Measurements from ENCODE around the gene NFYC.

Gene NFYC

DNA sequence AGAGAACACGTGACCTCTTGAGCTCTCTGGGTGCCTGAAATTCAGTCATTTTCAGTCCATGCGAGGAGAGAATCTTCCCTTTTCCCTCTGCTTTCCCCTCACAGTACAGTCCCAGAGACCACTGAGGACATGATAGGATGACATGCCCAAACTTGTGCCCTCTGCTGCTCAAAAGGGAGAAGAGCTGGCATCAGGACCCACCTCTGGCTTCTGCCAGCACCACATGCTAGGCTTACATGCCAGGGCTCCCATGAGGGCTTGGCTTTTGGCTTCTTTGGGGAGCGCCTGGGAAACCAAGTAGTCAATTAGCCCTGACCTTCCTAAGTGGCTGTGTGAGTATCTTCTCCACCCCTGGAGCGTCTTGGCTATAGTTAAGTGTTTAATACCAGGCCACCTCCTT is 78.3 kb downstream of the NFYC start:
- Mint-ChIP-seq H3K9me3 (no peaks in the 10 kb centered on the region), H3K27ac (no peak overlapping the region), H3K36me3 (peaks cover 1% of the 10 kb centered on the region), H3K4me3 (no peak overlapping the region), H3K4me1 (peaks cover 11% of the 10 kb centered on the region), H3K27me3 (no peaks in the 10 kb centered on the region)

DNA sequence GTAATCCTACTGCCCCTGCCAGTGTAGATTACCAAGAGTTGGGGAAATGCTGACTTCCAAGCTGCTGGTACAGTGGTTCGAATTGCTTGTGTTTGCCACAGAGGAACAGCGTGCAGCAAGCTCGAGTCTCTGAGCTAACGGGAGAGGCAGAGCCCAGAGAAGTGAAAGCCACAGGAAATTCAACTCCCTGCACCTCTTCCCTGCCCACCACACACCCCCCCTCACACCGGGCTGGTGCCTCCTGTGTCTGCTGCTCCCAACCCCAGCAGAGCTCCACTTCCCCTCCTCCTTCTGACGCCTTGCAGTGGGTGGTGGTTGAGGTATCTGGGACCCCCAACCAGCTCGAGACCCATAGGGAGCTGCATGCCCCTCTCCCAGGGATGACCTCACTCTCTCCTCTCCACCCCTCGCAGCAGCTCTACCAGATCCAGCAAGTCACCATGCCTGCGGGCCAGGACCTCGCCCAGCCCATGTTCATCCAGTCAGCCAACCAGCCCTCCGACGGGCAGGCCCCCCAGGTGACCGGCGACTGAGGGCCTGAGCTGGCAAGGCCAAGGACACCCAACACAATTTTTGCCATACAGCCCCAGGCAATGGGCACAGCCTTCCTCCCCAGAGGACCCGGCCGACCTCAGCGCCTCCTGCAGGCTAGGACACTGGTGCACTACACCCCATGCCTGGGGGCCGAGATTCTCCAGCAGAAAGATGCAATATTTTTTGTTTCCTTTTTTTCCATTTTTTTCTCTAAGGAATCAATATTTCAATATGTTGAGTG is 79.0 kb downstream of the NFYC start:
- Mint-ChIP-seq H3K27ac (no peak overlapping the region), H3K27me3 (no peaks in the 10 kb centered on the region), H3K9me3 (no peaks in the 10 kb centered on the region), H3K36me3 (peaks cover 1% of the 10 kb centered on the region), H3K4me1 (peaks cover 8% of the 10 kb centered on the region), H3K4me3 (no peak overlapping the region)

DNA sequence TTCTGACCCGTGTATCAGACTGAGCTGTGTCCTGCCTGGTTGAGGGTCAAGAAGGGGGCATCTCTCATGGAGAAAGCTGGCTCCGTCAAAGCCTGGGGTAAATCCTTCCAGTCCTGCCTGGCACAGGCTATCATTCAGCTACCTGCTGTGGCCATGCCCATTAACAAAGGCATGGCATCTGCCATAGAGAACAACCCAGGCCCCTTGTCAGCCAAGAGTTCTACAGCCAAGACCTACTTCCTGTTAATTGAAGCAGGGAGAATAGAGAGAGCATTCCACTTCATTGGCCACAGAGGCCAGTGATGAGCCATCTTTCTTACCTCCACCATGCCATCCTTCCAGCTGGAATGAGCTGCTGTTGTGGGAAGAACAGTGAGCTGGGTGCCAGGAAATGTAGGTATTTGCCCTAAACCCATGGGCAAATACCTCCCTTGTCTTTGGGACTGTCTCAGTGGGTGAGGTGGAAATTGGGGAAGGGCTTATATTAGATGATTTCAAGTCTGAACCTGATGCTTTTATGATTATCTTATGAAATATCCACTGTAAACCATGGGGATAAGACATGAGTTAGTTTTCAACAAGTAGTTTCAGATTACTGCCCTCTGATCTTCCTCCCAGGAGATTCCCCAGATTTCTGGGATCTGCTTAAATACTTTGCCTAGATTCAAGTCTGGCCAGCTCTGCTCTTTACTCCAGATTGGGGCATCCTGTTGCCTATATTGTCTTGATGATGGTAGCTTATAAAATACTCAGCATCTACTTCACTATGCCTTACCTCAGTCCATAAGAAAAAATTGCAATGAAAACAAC is 80.8 kb downstream of the NFYC start:
- Mint-ChIP-seq H3K4me1 (peaks cover 8% of the 10 kb centered on the region), H3K27ac (no peak overlapping the region), H3K36me3 (peaks cover 12% of the 10 kb centered on the region)

DNA sequence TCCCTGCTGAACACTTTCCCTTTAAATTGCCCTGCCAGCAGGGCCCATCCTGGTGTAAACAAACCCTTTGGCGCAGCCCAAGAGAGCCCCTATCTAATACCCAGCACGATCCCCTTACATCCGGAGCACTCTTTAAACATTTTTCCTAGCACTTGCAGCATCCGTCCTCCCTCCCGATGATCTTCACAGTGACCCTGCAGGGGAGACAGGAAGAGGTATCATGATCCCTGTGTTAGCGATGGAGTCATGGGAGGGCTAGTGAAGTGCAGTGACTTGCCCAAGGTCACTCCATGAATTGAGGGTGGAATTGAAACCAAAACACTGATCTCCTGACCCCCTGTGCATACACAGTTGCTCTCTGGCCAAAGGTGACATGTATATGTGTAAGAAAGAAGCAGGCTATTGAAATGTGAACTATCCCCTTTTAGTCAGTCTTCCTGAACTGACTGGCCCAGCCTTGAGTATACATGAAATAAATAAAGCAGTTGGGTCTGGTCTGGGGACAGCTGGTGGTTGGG is 82.3 kb downstream of the NFYC start:
- Mint-ChIP-seq H3K9me3 (peaks cover 5% of the 10 kb centered on the region), H3K4me1 (peaks cover 8% of the 10 kb centered on the region), H3K27me3 (no peaks in the 10 kb centered on the region), H3K4me3 (no peak overlapping the region), H3K27ac (peak overlapping the region; percentile 11), H3K36me3 (peaks cover 16% of the 10 kb centered on the region)

More for the DNA sequence above, 80.8 kb downstream of the NFYC start:
- no peak overlapping the region for H3K4me3 Mint-ChIP-seq
- no peaks in the 10 kb centered on the region for H3K27me3 Mint-ChIP-seq
- H3K9me3 Mint-ChIP-seq: peaks cover 3% of the 10 kb centered on the region

DNA sequence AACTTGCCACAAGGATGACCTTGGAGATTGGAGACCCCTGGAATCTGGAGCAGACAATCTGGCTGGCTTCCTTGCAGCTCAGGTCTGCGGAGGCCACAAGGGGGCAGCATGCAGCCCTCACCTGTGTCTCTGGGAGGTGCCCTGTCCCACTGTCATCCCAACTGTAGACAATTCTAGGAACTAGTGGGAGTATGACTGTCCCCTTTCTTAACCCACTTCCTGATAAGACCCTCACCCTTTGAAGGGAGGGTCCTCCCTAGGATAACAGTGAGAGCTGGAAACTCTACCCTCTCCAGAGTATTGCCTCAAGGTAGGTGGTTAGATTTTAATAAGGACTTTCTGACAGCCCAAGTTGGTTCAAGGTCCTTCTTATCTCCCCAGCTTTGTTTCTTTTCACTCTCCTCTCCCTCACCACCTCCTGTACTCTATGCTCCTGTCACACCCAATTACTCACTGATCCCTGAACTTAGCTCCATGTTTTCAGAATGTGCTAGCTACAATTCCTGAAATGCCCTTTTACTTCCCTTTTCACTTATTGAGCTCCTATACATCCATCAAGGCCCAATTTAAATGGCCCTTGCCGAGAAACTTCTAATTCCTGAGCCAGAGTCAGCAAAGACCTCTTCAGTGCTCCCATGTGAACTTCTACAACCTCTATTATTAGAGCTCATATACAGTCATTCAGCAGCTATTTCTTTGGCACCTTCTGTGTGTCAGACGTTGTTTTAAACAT is 82.9 kb downstream of the NFYC start:
- Mint-ChIP-seq H3K4me1 (peaks cover 8% of the 10 kb centered on the region), H3K27me3 (no peaks in the 10 kb centered on the region), H3K9me3 (peaks cover 5% of the 10 kb centered on the region), H3K36me3 (peaks cover 16% of the 10 kb centered on the region), H3K27ac (peak overlapping the region; percentile 41), H3K4me3 (no peak overlapping the region)

DNA sequence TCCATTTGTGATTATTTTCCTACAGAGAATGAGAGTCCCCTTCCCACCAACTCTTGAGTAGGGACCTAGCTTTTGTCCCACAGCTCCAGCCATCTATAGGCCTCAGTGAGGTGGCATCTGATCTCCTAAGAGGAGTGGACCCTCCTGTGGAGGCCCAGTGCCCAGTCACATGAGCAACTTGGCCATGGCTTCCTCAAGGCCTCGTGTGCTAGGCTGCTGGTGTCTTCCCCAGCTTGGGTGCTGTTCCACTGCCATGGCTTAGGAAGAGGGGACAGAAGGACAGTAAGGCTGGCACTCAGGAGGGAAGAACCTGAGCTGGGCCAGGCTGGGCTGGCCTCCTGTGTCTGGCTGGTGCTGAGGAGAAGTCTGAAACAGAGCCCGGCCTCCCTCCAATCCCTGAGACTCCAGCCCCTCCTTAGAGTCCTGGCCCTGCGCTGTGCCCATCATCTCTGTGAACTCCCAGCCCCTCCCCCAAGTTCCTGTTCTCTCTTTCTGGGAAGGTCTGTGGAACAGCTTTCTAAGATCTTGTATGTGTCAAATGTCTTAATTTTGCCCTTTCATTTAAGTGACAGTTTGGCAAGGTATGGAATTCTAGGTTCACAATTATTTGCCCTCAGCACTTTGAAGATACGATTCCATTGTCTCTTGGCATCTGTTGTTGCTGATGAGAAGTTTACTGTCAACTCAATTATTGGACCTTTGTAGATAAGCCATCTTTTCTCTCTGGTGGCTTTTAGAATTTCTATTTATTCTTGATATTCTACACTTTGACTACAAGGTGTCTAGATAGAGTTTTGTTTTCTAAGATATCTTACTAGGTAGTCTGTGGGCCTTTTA is 85.0 kb downstream of the NFYC start:
- Mint-ChIP-seq H3K4me3 (no peak overlapping the region), H3K27ac (no peak overlapping the region), H3K36me3 (peaks cover 16% of the 10 kb centered on the region), H3K4me1 (peaks cover 8% of the 10 kb centered on the region), H3K27me3 (no peaks in the 10 kb centered on the region), H3K9me3 (peaks cover 5% of the 10 kb centered on the region)

DNA sequence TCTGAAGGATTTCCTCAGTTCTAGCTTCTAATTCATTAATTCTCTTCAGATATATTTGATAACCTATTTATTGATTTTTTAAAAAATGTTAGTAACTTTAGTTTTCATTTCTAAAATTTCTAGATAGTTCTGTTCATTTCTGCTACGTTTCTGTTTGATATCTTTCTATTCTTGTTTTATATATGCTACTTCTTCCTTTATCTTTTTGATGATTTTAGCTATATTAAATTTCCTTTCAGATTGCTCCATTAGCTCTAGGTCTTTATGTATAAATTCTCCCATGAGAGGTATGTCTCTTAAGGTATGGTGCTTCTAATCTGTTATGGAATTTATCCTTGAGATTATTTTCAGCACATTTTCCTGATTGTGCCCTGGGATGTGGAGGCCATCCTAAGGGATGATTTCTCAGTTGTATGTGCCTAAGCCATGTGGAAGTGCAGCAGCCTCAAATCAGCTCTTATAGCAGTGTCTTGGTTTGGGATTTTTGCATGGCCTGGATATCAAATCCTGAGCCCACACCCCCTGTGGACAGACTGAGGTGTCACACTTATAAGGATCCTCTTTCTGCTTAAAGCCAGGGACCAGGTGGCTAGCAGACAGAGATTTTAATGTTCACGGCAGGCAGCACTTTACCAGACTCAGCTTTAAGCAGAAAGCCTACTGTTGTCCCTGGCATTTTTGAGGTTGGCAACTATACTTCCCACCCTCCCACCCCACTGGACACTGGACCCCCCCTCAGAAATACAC is 85.9 kb downstream of the NFYC start:
- H3K9me3 Mint-ChIP-seq: peaks cover 5% of the 10 kb centered on the region
- H3K4me3 Mint-ChIP-seq: no peak overlapping the region
- peaks cover 8% of the 10 kb centered on the region for H3K4me1 Mint-ChIP-seq
- peaks cover 16% of the 10 kb centered on the region for H3K36me3 Mint-ChIP-seq
- H3K27me3 Mint-ChIP-seq: peaks cover 2% of the 10 kb centered on the region
- H3K27ac Mint-ChIP-seq: no peak overlapping the region

DNA sequence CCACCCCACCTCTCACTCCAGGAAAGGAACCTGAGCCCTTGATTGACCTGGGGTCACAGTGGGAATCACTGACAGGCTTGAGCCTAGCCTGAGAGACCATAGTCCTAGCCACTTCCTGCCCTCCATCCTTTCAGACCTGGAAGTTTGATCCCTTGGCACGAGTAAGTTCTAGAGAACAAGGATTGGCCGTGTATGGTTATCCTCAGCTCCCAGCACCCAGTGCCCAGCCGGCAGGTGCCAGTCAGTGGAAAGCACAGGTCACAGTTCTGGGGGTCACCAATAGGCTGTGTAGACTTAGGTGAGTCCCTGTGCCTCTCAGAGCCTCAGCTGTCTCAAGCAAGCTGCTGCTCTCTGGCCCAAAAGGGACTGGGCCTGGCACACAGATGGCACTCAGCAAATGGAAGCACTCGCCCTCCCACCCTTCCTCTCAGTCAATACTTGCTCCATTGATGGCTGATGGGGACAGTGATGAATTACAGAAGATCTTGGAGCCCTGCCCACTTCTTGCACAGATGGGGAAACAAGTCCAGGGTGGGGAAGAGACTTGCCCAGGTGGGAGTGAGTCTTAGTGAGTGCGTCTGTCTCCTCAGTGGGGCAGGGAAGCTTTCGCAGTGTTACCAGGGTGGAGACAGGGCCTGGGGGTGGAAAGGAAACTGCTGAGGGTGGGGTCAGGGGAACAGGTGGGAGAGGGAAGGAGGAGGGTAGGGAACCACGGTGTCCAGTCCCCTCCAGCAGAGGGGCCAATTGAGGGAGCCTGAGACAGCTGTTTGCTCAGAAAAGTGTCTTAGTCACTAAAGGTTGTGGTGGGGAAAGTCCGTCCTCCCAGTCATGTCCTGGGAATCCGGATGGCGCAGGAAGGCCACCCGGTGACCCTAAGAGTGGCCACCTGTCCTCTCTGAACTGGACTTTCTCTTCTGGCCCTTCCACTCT is 89.4 kb downstream of the NFYC start:
- no peak overlapping the region for H3K4me3 Mint-ChIP-seq
- peaks cover 15% of the 10 kb centered on the region for H3K27me3 Mint-ChIP-seq
- peaks cover 8% of the 10 kb centered on the region for H3K4me1 Mint-ChIP-seq
- H3K36me3 Mint-ChIP-seq: peaks cover 16% of the 10 kb centered on the region
- H3K9me3 Mint-ChIP-seq: peaks cover 5% of the 10 kb centered on the region
- H3K27ac Mint-ChIP-seq: no peak overlapping the region

DNA sequence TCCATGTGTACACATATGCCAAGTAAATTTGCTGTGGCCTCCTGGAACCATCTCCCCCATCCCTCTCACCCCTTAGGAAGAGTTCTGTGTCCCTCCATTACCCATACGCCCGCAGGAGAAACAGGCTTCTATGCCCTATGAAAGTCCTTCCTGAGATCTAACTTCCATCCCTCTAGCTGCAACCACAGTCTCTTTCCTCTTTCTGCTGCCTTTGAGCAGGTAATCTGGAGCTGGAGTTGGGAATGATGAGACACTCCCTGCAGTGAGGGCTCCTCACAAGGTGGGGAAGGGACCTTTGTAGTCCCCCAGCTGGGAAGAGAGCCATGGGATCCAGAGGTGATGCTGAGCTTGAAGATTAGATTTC is 90.1 kb downstream of the NFYC start:
- Mint-ChIP-seq H3K9me3 (peaks cover 5% of the 10 kb centered on the region), H3K27ac (no peak overlapping the region), H3K4me1 (peaks cover 8% of the 10 kb centered on the region), H3K27me3 (peaks cover 15% of the 10 kb centered on the region), H3K4me3 (no peak overlapping the region), H3K36me3 (peaks cover 11% of the 10 kb centered on the region)

DNA sequence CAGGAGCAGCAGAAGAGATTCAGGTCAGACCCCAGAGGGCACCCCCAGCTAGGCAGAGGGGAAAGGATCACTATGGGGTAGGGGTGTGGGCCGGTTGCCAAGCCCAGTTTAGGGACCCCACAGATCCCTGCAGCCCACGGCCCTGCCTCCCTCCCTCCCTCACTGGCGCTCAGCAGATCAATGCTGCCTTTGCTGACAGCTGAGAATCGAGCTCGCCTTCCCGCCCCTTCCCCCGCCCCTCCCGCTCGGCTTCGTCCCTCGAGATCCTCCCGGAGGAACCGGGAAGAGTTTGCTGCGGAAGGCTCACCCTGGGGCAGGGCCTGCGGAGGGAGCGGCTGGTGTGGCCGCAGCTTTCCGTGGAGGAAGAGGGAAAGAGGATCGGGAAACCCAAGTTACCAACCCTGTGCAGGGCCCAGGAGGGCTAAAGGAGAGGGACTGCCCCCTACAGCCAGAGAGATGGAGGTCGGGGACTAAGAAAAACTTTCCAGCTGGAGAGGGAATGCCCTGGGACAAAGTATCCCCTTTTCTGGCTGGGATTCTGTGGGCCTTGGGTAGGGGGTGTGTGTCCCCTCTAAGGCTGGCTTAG is 91.0 kb downstream of the NFYC start:
- Mint-ChIP-seq H3K36me3 (peaks cover 3% of the 10 kb centered on the region), H3K27ac (peak overlapping the region; percentile 41), H3K27me3 (peaks cover 15% of the 10 kb centered on the region), H3K4me1 (peaks cover 8% of the 10 kb centered on the region), H3K9me3 (peaks cover under 1% of the 10 kb centered on the region), H3K4me3 (peak overlapping the region; percentile 30)

DNA sequence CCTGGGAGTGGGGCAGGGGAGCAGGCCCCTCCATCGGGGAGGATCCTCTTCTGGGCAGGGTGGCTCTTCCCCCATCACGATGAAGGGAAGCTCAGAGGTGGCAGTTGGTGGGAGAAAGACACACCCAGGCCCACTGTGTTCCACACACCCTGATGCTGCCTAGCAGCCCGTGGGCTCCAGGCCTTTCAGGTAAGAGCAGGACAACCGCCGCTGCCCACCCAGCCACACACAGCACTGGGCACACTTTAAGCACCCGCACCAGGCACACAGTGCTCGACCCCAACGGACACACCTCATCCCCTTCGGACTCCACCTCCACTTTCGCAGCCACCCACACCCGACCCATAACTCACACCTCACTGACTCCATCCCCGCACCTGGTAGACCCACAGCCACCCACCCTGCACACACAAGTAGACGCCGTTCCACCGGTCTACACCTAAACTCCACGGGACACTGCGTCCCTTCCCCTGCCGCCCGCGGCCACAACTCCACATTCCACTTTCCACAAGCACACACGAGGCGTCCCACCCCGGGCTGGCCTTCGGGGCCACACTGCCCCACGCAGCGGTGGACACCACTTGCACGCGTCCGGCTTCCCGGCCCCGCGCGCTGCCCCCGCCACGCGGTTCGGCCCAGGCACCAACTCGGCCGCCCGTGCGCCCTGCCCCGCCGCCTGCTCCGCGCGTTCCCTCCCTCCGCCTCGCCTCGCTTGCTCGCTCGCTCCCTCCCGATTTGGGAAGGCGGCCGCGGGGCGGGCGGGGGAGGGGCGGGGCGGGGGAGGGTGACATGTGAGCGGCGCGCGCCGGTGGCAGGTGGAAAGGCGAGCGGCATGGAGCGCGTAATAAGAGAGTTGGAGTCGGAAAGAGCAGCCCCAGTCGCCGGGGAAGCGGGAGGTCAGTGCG is 91.7 kb downstream of the NFYC start, which contains the start of gene KCNQ4:
Gene KCNQ4, plus strand, starts transcription at position 787 of the 905 bp plus-strand sequence. CDS start 307 bp downstream, outside the sequence.
- Mint-ChIP-seq H3K27ac (peak within 1 kb of the TSS; percentile 68), H3K9me3 (no peaks in the 10 kb centered on the region), H3K36me3 (peaks cover 3% of the 10 kb centered on the region), H3K27me3 (peaks cover 15% of the 10 kb centered on the region), H3K4me1 (peaks cover 8% of the 10 kb centered on the region), H3K4me3 (peak within 1 kb of the TSS; percentile 85)

DNA sequence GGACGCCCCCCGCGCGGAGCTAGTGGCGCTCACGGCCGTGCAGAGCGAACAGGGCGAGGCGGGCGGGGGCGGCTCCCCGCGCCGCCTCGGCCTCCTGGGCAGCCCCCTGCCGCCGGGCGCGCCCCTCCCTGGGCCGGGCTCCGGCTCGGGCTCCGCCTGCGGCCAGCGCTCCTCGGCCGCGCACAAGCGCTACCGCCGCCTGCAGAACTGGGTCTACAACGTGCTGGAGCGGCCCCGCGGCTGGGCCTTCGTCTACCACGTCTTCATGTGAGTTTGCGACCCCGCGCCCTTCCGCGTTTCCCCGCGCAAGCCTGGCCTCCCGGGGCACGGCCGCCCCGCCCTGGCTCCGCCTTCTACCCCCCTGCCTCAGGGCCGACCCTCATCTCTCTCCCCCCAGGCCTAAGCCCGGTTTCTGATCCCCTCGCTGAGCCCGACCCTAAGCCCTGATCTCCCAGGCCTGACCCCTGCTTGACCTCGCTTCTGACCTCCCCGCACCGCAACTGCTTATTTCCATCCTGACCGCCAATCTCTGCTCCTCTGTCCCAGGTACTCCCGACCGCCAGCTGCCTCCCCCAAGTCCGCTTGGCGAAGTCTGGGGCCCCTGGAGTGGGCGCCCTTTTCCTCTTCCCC is 92.8 kb downstream of the NFYC start:
- H3K9me3 Mint-ChIP-seq: no peaks in the 10 kb centered on the region
- no peak overlapping the region for H3K27ac Mint-ChIP-seq
- H3K4me1 Mint-ChIP-seq: peaks cover 8% of the 10 kb centered on the region
- H3K36me3 Mint-ChIP-seq: no peaks in the 10 kb centered on the region
- H3K27me3 Mint-ChIP-seq: peaks cover 15% of the 10 kb centered on the region
- peak overlapping the region; percentile 85 for H3K4me3 Mint-ChIP-seq

All from activated naive CD4-positive, alpha-beta T cell treated with anti-CD3 and anti-CD28 coated beads, Interleukin-2, amount 50 U/mL, for 24 hours (primary cell).